HG03439 (cell line): ENCODE results near the gene FRMD4A.

Experiments
- ATAC-seq: cut with Tn5 transposase; IDR thresholded peaks from one replicate; pipeline ENCODE4 v1.9.1; 2021; ENCODE audit warnings: mild to moderate bottlenecking, moderate library complexity; ENCODE audit not compliant: unreplicated experiment

Gene FRMD4A

DNA sequence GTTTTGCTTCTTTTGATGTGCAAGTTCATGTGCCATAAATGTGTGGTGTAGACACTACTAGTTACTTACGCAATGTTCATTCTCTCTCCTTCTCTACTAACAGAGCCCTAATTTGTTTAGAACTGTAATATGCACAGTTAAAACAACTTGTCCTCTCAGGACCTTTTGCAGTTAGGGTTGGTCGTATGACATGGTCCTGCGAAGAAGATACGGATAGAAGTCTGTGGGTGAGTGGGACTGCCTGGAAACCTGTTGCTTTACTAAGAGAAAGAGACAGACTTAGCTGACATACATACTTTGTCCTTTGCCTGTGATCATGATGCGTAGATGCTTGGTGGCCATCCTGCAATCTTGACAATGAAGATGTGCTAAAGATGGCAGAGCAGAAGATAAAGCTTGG lies 692.8 kb downstream of the FRMD4A start:
- ATAC-seq: no peak

DNA sequence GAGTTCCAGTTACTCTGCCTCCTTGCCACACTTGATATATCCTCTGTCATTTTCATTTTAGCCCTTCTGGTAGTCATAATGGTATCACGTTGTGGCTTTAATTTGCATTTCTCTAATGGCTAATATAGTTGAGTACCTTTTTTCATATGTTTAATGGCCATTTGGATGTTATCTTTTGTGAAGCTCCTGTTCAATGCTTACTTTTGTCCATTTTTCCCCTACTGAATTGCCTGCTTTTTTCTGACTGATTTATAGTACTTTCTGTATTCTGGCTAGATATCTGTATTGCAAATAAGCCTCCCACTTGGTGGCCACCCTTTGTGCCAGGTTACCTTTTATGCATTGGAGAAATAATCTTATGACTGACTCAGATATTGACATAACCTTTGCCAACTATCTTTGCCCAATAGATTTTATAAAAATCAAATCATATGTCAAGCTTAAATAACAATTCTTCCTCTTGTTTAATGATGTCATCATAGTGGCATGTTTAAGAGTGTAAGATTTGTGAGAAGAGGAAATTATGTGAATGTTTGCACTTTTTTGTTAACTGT lies 693.3 kb downstream of the FRMD4A start:
- ATAC-seq: no peak

DNA sequence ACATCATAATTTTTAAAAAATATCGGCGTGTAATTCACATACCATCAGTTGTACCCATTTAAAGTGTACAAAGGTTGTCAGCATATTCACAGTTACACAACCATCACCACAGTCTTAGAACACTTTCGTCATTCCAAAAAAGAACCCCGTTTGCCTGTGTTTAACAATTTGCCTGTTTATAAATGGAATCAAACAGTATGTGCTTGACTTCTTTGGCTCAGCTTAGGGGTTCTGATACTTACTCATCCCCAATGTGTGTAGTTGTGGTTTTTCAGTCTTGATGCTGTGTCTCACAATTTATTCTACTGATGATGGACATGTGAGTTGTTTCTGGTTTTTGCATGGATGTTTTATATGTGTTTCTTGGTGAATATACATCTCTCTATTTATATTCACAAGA lies 693.9 kb downstream of the FRMD4A start:
- no peak for ATAC-seq

DNA sequence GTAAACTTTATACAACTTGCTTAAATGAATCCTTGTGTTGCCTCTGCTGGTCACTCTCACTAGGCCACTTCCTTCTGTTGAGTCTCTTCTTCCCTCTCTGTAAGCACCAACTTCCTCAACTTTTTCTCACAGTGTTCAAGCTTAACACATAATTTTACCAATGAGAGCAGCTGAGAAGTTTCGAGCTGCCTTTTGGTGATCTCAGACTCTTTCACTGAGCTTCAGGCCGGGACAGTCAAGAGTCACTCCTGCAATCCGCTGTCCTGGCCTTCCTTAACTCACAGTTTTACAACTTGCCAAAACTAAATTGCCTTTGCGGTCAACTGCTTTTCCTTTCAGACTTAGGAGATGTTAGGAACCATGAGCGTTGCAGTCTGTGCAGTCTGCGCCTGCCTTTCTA lies 696.5 kb downstream of the FRMD4A start:
- no peak for ATAC-seq

DNA sequence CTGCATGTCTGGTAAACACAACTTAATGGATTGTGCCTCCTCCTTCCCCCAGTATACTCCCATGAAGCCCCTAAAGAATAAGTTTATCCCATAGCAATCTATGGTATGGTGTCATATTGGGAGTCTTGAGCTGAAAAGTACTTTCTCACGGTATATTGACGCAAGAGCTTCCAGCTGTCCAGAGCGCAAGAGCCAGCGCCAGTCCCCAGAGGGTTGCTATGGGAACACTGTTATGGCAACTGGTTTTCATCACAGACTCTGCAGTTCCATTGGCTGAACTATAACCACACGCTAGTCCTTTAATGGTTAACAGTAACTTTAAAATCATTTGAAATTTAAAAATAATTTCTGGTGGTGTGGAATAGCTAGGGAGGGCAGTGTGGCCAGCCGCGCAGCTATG lies 697.0 kb downstream of the FRMD4A start:
- no peak for ATAC-seq

DNA sequence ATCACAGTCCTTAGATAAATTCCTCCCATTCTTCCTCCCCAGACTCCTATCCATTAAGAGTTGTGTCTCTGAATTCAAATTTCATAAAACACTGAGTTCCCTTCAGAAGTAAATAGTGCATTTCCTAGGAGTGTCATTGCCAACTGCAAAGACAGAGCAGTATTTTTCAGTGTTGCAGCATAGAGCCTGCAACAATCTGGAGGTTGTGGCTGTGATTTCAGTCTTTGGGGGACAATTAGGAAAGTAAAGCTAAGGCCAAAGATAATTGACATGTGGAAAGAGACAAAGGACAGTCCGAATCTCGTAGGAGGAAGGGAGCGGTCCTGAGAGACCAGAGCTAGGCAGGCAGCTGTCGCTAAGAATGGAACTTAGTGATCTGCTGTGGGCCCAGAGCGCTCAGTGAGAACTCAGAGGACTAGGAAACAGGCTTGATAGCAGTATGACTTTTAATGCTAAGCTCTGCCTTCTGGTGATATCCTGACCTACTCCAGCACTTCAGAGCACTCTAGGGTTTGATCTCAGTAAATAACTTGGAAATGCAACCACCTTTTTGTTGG lies 697.8 kb downstream of the FRMD4A start:
- ATAC-seq: no peak

DNA sequence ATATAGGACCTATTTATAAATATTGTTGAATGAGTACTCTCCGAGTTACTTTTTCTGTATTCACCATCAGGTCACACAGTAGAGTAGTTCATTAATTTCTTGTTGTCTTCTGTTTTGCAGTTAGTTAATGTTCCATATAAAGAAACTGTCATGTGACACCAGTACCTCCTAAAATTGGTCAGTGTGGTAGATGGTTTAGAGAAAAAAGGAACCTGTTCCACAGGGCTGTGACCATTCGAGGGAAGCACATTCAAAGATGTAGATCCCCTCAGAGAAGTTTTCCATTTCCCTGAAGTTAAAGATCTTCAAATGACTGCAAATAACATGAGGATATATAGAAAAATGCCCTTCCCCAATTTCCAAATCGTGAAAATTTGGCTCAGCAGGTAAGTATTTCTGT lies 698.3 kb downstream of the FRMD4A start:
- no peak for ATAC-seq

DNA sequence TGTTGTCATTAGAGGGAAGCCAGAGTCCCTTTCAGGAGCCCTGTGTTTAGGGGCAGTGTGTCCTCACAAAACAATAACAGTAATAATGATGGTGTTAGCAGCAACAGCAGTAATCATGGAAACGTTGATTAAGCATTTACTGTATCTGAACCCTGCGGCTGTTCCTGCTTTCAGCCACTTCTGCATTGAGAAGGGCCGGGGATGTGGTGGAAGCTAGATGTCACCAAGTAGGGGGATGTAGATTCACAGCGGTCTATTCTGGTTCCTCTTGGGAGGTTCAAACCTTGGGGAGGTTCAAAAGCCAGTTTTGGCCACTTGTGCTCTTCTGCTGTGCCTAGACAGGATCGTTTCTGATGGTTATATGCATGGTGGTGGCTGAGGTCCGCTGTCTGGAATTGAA lies 699.1 kb downstream of the FRMD4A start:
- ATAC-seq: no peak

DNA sequence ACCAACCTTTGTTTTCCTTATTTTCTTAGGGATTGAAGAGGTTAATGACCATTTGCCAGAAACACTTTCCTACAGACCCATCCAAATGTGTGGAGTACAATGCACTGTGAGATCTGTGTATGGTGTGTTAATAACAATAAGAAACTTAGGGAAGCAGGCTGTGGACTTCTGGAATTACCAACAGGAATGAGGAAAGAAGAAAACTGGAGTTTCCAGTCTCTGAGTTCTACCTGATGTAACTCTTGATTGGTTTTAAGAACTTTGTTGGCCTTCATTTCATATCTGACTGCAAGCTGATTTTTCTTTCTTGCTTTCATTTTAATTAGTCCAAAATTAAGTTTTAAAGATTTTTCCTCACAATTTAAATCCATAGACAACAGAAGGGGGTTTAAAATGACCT lies 700.5 kb downstream of the FRMD4A start:
- ATAC-seq: no peak

DNA sequence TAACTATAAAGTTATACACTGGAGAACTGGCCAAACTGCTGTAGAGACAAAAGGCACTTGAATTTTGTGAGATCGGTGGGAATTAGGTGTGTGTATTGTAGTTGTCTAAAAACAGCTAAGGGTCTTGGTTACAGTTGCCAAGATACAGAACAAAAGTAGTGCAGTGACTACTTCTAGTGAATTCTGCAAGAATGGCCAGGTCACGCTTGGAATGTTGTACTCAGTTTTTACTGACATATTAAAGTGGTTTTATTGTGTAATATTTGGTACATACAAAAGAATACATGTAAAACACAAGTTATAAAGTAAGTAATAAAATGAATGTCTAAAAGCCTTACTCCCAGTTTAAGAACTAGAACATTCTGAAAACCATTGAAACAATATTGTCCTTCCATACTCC lies 701.6 kb downstream of the FRMD4A start:
- no peak for ATAC-seq

DNA sequence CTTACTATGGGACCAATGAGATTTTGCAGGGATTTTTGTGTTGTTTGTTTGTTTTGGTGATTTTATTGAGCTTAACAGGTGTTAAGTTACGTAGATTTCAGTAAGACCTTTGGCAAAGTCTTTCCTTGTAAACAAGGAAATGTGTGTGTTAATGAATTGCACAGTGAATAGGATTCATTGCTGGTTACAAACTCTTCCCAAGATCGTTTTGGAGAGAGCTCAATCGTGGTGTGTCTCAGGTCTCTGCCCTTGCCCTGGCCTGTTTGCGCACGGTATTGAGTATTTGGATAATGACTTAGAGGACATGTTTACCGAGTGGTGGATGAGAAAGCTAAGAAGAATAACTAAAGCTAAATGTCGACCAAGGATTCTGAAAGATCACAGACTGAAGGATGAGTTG lies 702.1 kb downstream of the FRMD4A start:
- no peak for ATAC-seq

DNA sequence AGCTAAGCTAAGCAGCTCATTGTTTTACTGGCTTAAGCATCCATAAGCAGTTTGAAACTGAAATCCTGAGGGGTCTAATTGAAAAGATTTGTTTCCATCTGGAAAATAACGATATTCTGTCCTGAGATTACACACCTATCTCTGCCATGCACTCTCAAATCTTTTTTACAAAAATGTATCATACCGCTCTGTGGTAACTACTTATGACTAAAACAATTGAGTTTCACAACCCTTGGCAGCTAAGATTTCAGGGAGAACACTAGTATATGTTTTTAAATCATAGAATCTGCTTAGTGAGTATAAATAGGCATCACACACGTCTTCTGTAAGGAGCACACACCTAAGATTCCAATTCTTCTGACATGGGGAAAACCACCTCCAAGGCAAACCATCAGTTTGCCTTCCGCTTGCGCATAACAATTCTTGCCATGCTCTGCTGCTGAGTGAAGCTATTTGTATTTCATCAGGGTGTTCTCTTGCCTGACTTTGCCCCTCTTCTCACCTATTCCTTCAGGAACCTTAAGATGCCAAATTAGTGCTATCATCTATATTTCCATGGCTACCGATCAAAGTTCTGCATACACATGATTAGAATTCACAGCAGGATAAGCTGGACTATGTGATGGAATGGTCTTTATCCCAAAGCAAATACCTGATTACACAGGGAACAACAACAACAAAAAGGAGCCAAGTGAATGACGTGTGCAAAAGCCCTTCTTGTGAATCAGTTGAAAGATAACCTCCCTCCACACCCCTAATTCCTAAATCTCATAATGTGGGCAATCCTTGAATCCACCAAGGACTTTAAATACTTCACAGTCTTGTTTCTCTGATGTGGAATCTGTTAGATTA lies 703.0 kb downstream of the FRMD4A start:
- ATAC-seq: no peak

DNA sequence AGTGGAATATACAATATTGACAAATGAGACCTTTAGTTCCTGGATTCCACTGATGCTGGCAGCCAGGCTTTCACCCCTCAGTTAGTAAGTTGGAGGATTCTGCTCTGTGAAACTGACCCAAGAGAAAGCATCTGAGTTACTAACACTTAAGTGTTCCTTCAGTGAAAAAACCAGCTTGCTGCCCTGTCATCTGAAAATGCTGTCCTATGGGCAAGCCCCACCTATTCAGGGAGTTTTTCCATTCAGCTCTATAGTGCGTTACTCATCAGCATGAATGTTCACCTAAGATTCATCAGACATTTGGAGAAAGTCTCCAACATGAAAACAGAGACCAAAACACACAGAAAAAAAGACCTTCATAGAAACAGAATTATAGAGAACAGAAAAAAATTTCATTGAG lies 706.1 kb downstream of the FRMD4A start:
- no peak for ATAC-seq

DNA sequence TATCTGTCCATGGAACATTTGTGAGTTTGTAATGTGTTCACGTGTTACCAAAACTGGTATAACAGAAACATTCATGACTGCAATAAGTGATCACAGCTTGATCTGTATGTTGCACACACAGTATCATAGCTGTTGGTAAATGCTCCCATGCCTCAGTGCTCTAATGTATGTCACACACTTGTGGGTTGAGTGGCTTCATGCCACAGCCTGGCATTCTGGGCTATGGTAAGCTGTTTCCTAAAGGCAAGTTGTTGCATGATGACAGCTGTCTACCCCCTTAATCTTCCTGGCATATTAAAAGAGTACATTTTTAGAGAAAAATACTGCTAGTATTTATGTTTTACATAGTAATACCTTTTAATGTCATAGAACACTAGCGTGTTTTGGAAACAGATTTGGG lies 708.8 kb downstream of the FRMD4A start:
- no peak for ATAC-seq

DNA sequence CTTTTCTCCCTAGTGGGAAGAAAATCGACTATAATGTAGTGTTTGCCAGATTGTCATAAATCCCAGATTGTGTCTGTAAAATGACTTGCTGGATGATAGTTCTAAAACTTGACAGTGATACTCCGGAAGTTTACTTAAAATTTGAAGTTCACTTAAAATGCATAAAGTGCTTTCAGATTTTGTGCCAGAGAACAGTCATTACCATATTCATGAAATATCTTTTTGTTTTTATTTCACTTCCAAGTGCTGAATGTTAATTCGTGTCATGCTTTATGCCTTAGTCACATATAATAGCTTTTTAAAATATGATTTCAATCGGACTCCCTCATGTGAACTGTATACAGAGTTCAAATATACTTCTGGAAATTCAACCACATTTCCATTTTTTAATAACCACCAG lies 713.6 kb downstream of the FRMD4A start:
- ATAC-seq: no peak

DNA sequence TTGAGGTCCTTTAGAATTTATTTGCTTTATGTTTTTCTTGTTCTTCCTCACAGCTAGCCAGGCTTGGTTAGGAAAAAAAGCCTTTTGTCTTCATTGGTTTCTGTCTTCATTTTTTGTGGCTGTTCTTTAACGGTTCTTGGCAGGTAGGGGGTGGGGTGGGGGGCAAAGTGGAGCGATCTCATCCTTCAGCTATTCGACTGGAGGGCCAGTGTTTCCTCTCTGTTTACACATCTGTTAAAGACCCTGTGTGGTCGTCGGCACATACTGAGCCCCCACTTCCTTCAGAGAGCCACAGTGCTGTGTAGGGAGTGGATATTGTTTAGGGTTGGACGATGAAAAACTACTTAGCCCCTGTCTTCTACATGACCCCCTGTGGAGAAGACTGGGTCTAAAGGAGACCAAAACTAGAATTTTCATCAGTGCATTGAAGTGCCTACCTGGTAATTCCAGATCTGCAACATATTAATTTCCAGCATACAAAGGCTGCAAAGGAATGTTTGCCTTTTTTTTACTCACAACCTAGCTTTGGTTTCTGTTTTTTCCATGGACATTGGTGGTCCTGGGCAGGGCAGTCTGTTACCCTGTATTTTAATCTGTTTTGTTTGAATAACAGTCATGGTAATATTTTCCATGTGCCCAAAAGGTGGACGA lies 714.9 kb downstream of the FRMD4A start:
- no peak for ATAC-seq

DNA sequence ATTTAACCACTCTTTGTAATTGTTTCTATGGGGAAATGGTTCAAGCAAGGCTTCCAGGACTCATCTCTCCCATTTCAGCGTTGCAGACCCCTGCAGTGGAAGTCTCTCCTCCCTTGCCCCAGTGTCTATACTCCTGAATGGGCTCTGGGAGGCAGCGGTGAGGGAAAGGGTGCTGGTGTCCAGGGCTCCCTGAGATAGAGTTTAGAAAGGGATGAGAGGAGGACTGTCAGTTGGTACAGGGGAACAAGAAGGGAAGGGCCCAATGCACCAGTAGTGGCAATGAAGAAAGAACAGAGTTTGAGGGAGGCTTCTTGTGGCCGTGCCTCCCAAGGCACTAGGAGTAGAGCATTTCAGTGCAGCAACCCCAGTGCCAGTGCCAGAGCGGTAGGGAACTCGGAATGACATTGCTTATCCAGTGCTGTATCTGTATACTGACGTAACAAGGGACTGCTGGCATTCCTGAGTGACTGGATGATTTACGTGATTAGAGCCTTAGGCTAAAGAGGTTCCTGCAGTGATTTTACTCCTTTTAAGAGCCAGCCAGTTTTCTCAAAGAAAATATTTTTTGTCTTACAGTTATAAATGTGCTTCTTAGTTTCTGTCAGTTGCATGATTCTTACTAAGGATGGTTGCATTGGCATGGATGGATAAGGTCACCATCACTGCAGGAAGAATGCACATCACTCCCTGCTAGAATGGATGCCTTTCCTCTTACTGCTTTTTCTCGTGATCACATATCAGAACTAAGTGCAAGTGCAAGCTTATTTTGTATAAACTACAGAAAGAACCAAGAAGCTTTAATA lies 716.0 kb downstream of the FRMD4A start:
- no peak for ATAC-seq

DNA sequence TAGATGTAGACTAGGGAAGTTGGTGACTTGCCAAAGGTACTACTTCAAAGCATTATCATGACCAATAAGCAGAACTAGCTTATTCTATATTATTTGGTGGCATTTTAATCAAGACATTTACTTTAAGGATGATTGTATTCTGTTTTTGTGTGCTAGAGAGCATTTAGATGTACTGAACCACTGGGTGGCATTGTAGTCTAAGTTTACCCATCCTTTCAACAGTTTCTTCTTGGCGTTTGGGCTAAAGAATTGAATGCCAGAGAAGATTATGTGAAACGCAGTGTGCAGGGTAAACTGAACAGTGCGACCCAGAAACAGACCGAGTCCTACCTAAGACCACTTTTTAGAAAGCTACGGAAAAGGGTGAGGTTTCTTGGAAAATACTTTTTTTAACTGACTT lies 717.2 kb downstream of the FRMD4A start:
- no peak for ATAC-seq

DNA sequence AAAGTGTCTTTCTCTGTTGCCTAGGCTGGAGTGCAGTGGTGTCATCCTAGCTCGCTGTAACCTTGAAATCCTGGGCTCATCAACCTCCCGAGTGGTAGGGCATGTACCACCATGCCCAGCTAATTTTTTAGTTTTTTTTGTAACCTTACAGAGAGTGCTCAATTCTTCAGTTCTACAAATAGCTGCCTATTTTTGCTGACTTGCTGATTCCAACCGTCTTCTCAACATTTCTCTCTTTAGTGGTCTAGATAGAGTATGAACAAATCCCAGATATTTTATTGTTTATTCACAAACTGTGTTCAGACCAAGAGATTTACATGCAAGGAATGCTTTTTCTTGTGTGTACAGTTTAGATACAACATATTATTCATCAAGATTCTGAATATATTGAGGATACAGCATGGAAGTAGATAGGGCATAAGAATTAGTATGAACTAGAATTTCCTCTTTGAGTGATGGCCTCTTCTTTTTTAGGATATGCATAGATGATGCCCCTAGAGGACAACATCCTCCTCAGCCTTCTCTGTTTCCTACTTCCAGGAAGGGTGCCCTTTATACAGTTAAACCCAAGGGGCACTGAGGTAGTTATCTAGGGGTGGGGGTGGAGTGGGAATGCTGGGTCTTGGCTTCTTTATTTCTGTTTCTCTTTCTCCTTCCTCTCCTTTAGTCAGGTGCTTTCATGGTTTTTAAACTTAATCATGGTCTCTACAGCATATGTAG lies 717.9 kb downstream of the FRMD4A start:
- no peak for ATAC-seq

DNA sequence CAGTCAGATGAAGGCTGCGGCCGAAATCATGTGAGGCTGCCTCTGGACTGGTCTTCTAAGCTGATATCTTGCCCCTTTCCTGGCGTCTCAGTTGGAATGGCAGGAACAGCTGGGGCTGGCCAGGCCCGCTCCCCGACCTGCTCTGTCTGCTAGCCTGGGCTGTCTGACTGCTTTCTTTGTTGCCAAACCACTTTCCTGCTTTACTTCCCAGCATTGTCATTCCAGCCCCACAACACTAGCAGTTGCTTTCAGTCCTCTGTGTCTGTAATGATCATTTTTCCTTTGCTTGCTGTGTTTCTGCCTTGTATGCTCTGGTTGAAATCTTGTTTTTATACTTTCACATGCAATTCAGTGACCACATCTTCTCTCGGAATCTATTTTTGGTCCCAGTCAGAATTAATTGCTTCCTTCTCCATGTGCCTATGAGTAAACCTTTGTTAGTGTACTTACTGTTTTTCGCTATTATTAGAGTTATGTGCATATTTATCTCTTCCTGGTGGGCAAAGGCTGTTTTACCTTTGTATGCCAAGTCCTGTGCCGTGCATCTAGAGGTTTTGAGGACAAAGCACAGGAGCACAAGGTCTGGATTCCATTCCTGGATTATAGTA lies 722.4 kb downstream of the FRMD4A start:
- ATAC-seq: no peak
